GM19468 (cell line): ENCODE measurements around the gene LDHB.
"Not testable (repeated sequence)": the region's sequence is repeated elsewhere in the genome, so short reads cannot be mapped to it uniquely, and the experiment has no call there.

Experiments
- ATAC-seq: cut with Tn5 transposase; IDR thresholded peaks from one replicate; pipeline ENCODE4 v1.9.1; 2021; ENCODE audit warnings: mild to moderate bottlenecking, moderate library complexity, moderate number of reproducible peaks; ENCODE audit not compliant: unreplicated experiment; ENCODE audit errors: extremely low read depth

LDHB gene

GRCh38 chr12:21662122-21662792 is 4.6 kb upstream of the LDHB start:
- ATAC-seq: no peak

GRCh38 chr12:21661396-21662093 is 3.9 kb upstream of the LDHB start:
- not testable (repeated sequence) for ATAC-seq

DNA sequence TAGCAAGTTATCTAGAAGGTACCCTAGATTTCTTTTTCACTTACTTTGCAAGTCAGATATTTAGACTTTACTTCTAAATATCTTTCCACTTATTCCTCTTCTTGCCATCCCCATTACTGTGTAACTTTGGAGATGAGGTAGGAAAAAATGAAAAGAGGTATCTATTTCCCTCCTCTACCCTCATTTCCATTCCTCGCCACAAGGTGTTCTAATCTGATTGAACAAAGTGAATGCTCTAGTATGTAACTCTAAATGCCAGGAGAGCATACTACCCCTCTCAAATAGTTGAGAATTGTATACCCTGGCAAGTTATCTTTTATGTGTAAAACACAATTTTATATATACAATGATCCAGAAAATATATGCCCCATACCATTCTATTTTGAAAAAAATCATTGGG is 1.7 kb upstream of the LDHB start:
- no peak for ATAC-seq

DNA sequence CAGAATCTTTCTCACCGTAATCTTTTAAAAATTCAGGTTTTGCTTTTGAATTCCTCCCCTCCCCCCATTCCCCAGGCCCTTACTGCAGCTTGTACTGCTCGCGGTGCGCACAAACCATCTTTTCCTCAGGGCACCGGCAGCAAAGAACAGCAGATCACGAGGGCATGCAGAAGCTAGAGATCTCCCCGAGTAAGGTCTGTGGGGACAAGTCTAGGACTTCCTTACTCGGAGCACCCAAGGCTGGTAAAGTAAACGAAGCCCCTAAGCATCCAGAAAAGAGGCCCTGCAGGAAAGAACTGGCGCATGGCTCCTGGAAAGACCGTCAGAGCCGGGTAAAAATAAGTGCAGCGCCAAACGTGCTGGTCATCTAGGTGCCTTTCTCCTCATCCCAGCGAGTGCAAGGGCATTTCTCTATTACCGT is 727 bp downstream of the LDHB start:
- ATAC-seq: no peak

DNA sequence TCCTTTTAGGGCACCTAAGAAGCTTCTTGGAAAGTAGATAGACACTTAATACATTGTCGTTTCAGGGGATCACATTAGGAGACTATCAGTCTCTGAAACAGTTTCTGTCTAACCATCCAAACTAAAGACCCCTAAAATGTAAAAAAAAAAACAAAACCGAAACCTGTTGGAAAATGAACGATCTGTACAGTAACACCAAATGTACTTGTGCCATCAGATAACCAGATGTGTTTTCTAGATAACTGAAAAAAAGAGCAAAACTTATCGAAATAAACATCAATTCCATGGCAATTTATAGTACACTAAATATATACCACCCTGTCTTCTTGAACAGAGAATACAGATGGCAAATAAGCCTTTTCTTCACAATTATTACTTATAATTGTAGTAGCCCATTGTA is 2.1 kb downstream of the LDHB start:
- no peak for ATAC-seq

GRCh38 chr12:21651821-21652220 is 5.8 kb downstream of the LDHB start:
- ATAC-seq: no peak

DNA sequence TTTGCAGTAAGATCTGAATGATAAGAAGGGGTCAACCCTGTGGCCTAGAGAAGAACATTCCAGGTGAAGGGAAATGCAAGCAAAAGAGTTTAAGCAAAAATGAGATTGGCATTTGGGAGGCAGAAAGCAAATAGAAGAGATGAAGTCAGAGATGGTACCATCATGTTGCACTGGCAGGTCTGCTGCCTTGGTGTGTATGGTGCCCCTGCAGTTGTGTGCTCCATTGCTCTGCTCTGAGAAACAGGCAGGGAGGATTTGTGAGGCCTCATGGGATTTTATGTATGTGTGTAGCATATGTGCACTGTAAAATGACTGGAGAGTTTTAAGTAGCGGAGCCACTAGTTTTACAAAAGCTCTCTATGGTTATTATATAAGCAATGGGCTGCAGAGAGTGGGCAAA is 6.6 kb downstream of the LDHB start:
- ATAC-seq: no peak

DNA sequence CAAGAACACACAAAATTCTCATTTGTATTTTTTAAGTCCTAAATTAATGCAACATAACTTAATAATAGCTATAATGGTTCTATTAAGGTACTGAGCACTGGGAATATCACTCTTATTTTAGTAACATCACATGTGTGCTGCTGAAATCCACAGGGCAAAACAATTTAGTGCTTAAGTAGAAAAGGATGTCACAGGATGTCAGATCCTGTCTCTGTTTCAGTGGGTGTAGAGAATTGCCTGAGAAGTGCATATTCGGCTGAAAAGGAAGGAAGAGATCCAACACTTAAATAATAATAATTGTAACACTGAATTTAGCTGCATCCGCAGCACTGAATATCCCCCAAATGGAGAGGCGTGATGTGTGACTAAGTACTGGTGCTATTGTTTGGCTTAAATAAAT is 8.6 kb downstream of the LDHB start:
- ATAC-seq: no peak

- no peak for ATAC-seq
Measured at GRCh38 chr12:21648378-21648777, 9.3 kb downstream of the LDHB start.

GRCh38 chr12:21647179-21647578 is 10.5 kb downstream of the LDHB start:
- no peak for ATAC-seq

GRCh38 chr12:21645041-21645500 is 12.6 kb downstream of the LDHB start:
- ATAC-seq: not testable (repeated sequence)

- ATAC-seq: no peak
Measured at GRCh38 chr12:21644516-21644915, 13.1 kb downstream of the LDHB start.

- ATAC-seq: no peak
Measured at GRCh38 chr12:21643758-21644157, 13.9 kb downstream of the LDHB start.

DNA sequence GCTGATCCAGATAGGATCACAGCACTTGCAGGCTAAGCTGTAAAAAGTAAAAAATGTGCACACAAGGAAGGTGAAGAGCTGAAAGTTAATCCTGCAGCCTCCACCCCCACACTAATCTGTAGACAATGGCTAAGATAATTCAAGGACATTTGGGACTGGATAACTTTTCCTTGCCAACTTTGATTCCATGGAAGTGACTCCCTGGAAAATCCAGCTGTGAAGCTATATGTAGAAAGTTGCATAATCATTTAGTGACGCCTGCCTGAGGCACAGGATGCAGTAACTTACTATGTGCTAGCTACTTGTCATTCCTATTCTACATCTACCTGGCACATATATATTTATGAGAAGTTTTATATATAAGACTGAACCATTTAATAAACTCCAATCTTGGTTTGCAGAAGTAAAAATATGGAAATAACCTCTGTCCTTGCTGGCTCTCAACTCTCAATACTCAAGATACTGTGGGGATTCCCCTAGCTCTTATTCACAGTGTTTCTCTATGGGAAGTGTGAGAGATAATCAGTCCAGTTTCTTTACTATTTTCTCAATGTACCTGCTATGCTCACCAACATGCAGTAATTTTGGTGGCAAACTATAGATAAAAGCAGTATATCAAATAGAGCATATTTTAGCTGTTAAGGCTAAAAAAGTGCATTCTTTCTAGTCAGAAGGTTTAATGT is 14.8 kb downstream of the LDHB start:
- peak; percentile 19 for ATAC-seq

DNA sequence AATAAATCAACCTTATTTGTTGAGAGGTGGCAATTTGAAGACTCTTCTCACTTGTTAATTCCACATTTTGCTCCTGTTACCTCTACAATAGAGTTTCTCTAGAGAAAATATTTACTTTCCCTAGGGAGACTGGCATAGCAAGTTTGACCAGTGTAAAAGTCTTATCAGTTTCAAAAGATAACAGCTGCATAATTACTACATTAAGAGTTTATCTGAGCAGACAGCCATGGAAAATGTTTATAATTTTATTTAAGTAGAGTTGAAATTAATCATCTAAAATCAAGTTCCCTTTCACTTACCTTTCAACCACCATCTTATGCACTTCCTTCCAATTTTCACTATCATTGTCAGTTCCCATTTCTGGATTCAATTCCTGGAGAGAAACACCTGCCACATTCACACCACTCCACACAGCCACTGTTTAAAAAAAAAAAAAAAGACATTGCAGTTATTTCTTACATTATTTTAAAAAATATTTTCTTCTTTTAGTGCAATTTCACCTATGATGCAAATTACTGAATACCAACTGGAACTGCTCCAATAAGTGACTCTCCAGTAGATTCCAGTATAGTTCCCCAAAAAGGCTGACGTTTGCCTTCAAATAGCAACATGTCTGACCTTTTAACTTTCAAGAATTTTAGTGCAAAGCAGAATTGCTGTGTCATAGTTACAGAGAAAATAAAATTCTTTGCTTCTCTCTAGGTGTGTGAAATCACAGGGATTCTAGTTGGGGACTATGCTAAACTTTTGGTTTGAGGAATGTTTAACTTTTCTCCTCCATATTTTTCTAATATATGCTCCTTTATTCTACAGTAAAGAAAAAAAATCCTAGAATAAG is 19.4 kb downstream of the LDHB start:
- no peak for ATAC-seq

DNA sequence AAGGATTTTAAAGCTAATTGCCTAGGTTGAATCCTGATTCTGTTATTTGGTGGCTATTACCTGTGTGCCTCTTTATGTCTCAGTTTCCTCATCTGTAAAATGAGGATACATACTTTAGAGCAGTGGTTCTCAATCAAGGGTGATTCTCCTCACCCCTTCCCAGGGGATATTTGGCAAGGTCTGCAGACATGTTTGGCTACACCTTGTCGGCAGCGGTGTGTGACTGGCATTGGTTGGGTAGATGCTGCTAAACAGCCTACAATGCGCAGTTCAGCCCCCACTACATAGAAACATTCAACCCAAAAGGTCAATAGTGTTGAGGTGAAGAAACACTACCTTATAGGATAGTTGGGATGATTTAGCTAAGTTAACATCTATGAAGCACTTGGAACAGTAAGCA is 23.4 kb downstream of the LDHB start:
- no peak for ATAC-seq

- ATAC-seq: no peak
Measured at GRCh38 chr12:21631367-21631766, 26.3 kb downstream of the LDHB start.

DNA sequence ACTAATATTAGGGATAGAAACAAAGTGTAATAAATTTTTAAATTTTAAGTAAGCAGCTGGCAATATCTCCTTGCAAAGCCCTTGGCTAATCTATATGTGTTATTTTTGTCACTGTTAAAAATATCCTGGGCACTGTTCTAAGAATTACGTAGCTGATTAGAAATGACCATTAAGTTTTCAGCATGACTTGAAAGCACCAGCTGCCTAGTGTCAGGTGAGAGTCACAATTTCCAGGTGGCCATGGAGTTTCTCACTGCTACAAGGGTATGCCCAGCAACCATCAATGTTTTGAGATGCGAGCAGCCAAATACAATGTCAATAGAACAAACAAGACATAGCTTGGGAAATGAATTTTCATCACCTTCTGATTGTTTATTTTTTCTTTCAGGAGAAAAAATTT is 29.7 kb downstream of the LDHB start:
- no peak for ATAC-seq

DNA sequence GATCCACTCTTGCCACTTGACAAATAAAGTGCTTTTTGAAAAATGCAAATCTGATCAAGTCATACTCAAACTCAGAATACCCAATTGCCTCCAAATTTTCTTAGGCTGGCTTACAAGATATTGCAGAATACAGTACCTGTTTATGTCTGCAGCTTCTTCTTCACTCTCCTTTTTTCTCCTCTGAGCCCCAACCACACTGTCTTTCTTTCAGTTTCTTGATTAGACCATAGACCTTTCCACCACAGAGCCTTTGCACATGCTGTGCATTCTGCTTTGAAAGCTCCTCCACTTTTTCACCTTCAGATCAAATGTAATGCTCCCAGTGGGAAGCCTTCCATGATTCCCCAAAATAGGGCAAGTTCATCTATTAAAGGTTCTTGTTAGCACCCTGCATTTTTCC is 39.1 kb downstream of the LDHB start:
- no peak for ATAC-seq

- ATAC-seq: no peak
Measured at GRCh38 chr12:21617030-21617429, 40.6 kb downstream of the LDHB start.
